ENCODE results near the gene GRAMD1B.

Gene GRAMD1B

GRCh38 chr11:123480290-123480815 lies 50.3 kb downstream of the GRAMD1B start:
- H3K36me3 Mint-ChIP-seq, result peaks cover 10% of the 10 kb centered on the region
- H3K4me1 Mint-ChIP-seq, result peaks cover 40% of the 10 kb centered on the region
- no peaks in the 10 kb centered on the region for H3K27me3 Mint-ChIP-seq
- H3K27ac Mint-ChIP-seq, result no peak overlapping the region
- no peak overlapping the region for H3K4me3 Mint-ChIP-seq
- no peaks in the 10 kb centered on the region for H3K9me3 Mint-ChIP-seq
- CTCF ChIA-PET, result interaction anchor here (0.7 to 9.7 kb wide), 6 partner anchors 10 to 233 kb away, joined by 3 to 232 read pairs (median 6); no protein-coding TSS in a partner anchor
- DNase-seq, result no peak

GRCh38 chr11:123480882-123481281 lies 50.8 kb downstream of the GRAMD1B start:
- Mint-ChIP-seq H3K36me3 (peaks cover 10% of the 10 kb centered on the region), H3K4me3 (no peak overlapping the region), H3K4me1 (peaks cover 40% of the 10 kb centered on the region), H3K27me3 (no peaks in the 10 kb centered on the region), H3K27ac (no peak overlapping the region), H3K9me3 (no peaks in the 10 kb centered on the region)
- CTCF ChIA-PET, result interaction anchor here (1.3 to 9.7 kb wide), 3 partner anchors 74 to 220 kb away, joined by 3 to 232 read pairs (median 4); no protein-coding TSS in a partner anchor
- DNase-seq, result no peak

- Mint-ChIP-seq H3K4me1 (peaks cover 40% of the 10 kb centered on the region), H3K4me3 (no peak overlapping the region), H3K36me3 (peaks cover 10% of the 10 kb centered on the region), H3K9me3 (no peaks in the 10 kb centered on the region), H3K27ac (no peak overlapping the region), H3K27me3 (no peaks in the 10 kb centered on the region)
- DNase-seq, result no peak
- CTCF ChIA-PET, result interaction anchor here (0.6 to 9.7 kb wide), 4 partner anchors 74 to 220 kb away, joined by 3 to 232 read pairs (median 4); no protein-coding TSS in a partner anchor
Measured at GRCh38 chr11:123481640-123482039, 51.6 kb downstream of the GRAMD1B start.

DNA sequence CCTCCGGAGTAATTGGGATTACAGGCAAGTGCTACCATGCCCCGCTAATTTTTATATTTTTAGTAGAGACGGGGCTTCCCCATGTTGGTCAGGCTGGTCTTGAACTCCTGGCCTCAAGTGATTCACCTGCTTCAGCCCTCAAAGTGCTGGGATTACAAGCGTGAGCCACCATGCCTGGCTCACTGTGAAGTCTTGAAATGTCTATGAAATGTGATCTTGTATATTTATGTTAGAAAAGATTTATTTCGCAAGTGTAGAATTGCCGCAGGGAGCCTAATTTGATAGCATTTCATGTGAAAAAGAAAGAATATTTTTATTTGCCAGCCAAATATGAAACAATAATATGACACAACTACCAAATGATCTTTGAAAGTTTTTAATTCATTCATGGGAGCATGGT lies 52.1 kb downstream of the GRAMD1B start:
- no peaks in the 10 kb centered on the region for H3K9me3 Mint-ChIP-seq
- DNase-seq, result no peak
- H3K4me1 Mint-ChIP-seq, result peaks cover 39% of the 10 kb centered on the region

DNA sequence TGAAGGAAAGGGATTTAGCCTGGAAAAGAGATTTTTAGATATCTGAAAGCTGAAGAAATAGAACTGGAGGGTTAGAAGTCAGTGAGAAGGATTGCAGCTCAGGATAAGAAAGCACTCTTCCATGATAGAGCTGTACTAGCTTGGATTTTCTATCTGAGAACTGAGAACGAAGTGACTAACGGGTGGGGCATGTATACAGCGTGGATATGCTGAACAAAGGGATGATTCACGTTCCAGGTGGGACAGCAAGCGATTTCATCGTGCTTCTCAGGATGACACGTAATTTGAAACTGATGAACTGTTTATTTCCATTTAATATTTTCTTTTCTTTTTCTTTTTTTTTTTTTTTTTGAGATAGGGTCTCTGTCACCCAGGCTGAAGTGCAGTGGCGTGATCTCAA lies 53.0 kb downstream of the GRAMD1B start:
- Mint-ChIP-seq H3K4me1 (peaks cover 35% of the 10 kb centered on the region), H3K27ac (no peak overlapping the region), H3K36me3 (peaks cover 10% of the 10 kb centered on the region), H3K9me3 (no peaks in the 10 kb centered on the region), H3K4me3 (no peak overlapping the region), H3K27me3 (no peaks in the 10 kb centered on the region)
- no peak for DNase-seq
- CTCF ChIA-PET, result interaction anchor here (0.6 to 1.2 kb wide), 3 partner anchors 9 to 76 kb away, joined by 3 to 6 read pairs (median 3); no protein-coding TSS in a partner anchor

More for the DNA sequence above, 52.1 kb downstream of the GRAMD1B start:
- no peak overlapping the region for H3K27ac Mint-ChIP-seq
- H3K4me3 Mint-ChIP-seq, result no peak overlapping the region
- no peaks in the 10 kb centered on the region for H3K27me3 Mint-ChIP-seq
- CTCF ChIA-PET, result interaction anchor here (0.6 to 9.7 kb wide), 4 partner anchors 75 to 221 kb away, joined by 3 to 232 read pairs (median 5); no protein-coding TSS in a partner anchor
- H3K36me3 Mint-ChIP-seq, result peaks cover 10% of the 10 kb centered on the region

DNA sequence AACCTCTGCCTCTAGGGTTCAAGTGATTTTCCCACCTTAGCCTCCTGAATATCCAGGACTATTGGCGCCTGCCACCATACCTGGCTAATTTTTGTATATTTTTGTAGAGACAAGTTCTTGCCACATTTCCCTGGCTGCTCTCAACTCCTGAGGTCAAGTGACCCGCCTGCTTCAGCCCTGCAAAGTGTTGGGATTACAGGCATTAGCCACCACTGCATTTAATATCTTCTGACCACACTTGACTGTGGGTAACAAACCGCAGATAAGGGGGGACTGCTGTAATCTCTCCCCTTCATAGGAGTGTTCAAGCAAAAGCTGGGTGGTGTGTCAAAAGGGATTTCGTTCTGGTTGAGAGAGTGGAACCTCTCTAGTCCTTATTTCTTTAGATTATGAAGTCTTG lies 53.4 kb downstream of the GRAMD1B start:
- CTCF ChIA-PET, result interaction anchor here (1.1 to 1.2 kb wide), 2 partner anchors 72 to 76 kb away, joined by 3 to 6 read pairs; no protein-coding TSS in a partner anchor
- DNase-seq, result no peak
- Mint-ChIP-seq H3K27ac (no peak overlapping the region), H3K27me3 (no peaks in the 10 kb centered on the region), H3K4me3 (no peak overlapping the region), H3K4me1 (peaks cover 31% of the 10 kb centered on the region), H3K9me3 (no peaks in the 10 kb centered on the region), H3K36me3 (peaks cover 10% of the 10 kb centered on the region)

DNA sequence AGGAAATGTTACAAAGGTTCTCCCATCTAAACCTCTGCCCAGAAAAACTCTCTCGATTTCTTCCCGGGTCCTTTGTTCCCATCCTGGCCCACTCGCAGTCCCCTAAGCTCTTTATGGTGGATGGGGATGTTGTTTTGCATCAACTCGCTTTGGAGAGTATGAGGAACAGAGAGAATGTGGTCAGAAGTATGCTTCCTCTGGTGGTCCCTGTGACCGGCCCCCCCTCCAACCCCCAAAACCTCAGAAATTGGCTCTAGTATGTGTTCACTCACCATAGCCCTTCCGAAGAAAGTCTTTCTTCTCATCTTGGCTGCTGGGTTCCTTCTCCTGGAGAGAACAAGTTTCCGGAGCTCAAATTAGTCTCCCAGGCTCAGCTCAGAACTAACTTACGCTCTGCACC lies 54.4 kb downstream of the GRAMD1B start:
- no peak for DNase-seq
- peaks cover 10% of the 10 kb centered on the region for H3K36me3 Mint-ChIP-seq
- CTCF ChIA-PET, result interaction anchor here (0.7 to 1.0 kb wide), 6 partner anchors 70 to 237 kb away, joined by 3 to 4 read pairs (median 3); no protein-coding TSS in a partner anchor
- H3K4me3 Mint-ChIP-seq, result no peak overlapping the region
- H3K27ac Mint-ChIP-seq, result no peak overlapping the region
- H3K4me1 Mint-ChIP-seq, result peaks cover 24% of the 10 kb centered on the region
- H3K9me3 Mint-ChIP-seq, result no peaks in the 10 kb centered on the region
- H3K27me3 Mint-ChIP-seq, result no peaks in the 10 kb centered on the region

- H3K4me1 Mint-ChIP-seq, result peaks cover 9% of the 10 kb centered on the region
- no peak for DNase-seq
Measured at GRCh38 chr11:123487157-123487744, 57.2 kb downstream of the GRAMD1B start.

GRCh38 chr11:123490527-123490926 lies 60.5 kb downstream of the GRAMD1B start:
- CTCF ChIA-PET, result interaction anchor here (0.6 to 2.0 kb wide), 4 partner anchors 10 to 436 kb away, joined by 3 to 9 read pairs (median 4); no protein-coding TSS in a partner anchor
- DNase-seq, result no peak
- peaks cover 14% of the 10 kb centered on the region for H3K4me1 Mint-ChIP-seq
- no peaks in the 10 kb centered on the region for H3K36me3 Mint-ChIP-seq
- H3K27me3 Mint-ChIP-seq, result no peaks in the 10 kb centered on the region
- H3K27ac Mint-ChIP-seq, result no peak overlapping the region
- H3K9me3 Mint-ChIP-seq, result no peaks in the 10 kb centered on the region
- no peak overlapping the region for H3K4me3 Mint-ChIP-seq

More at GRCh38 chr11:123487157-123487744, 57.2 kb downstream of the GRAMD1B start:
- Mint-ChIP-seq H3K27ac (no peak overlapping the region), H3K36me3 (peaks cover 5% of the 10 kb centered on the region), H3K4me3 (no peak overlapping the region), H3K9me3 (no peaks in the 10 kb centered on the region), H3K27me3 (no peaks in the 10 kb centered on the region)
- CTCF ChIA-PET, result interaction anchor here (0.8 to 1.2 kb wide), 3 partner anchors 8 to 268 kb away, joined by 3 read pairs; no protein-coding TSS in a partner anchor

DNA sequence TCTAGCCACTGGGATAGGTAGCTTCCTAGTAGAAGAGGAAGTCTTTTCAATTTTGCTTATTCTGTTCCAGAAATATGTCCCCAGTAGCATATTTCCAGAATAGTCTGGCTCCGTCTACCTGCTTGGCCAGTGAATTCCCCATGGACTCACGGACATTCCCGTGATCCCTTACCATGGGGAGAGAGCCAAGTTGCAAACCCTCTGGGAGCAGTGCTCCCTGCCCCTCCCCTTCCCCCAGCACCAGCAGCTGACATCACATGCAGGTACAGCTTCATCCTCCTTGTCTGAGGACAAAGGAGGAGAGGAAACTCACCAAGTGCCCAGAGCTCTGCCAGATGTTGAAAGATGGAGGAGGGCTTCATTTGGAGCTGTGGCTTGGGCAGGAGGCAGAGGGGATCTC lies 61.2 kb downstream of the GRAMD1B start:
- no peak overlapping the region for H3K4me3 Mint-ChIP-seq
- CTCF ChIA-PET, result interaction anchor here (1.3 to 2.0 kb wide), 2 partner anchors 10 to 13 kb away, joined by 6 to 9 read pairs; no protein-coding TSS in a partner anchor
- DNase-seq, result no peak
- no peaks in the 10 kb centered on the region for H3K36me3 Mint-ChIP-seq
- no peak overlapping the region for H3K27ac Mint-ChIP-seq
- peaks cover 14% of the 10 kb centered on the region for H3K4me1 Mint-ChIP-seq
- no peaks in the 10 kb centered on the region for H3K9me3 Mint-ChIP-seq
- H3K27me3 Mint-ChIP-seq, result no peaks in the 10 kb centered on the region

GRCh38 chr11:123493349-123494063 lies 63.4 kb downstream of the GRAMD1B start:
- Mint-ChIP-seq H3K36me3 (no peaks in the 10 kb centered on the region), H3K27ac (no peak overlapping the region), H3K27me3 (no peaks in the 10 kb centered on the region), H3K4me3 (no peak overlapping the region), H3K4me1 (peaks cover 14% of the 10 kb centered on the region), H3K9me3 (no peaks in the 10 kb centered on the region)
- DNase-seq, result no peak
- CTCF ChIA-PET, result interaction anchor here (0.8 to 1.4 kb wide), 4 partner anchors 16 to 86 kb away, joined by 3 to 5 read pairs (median 4); no protein-coding TSS in a partner anchor

DNA sequence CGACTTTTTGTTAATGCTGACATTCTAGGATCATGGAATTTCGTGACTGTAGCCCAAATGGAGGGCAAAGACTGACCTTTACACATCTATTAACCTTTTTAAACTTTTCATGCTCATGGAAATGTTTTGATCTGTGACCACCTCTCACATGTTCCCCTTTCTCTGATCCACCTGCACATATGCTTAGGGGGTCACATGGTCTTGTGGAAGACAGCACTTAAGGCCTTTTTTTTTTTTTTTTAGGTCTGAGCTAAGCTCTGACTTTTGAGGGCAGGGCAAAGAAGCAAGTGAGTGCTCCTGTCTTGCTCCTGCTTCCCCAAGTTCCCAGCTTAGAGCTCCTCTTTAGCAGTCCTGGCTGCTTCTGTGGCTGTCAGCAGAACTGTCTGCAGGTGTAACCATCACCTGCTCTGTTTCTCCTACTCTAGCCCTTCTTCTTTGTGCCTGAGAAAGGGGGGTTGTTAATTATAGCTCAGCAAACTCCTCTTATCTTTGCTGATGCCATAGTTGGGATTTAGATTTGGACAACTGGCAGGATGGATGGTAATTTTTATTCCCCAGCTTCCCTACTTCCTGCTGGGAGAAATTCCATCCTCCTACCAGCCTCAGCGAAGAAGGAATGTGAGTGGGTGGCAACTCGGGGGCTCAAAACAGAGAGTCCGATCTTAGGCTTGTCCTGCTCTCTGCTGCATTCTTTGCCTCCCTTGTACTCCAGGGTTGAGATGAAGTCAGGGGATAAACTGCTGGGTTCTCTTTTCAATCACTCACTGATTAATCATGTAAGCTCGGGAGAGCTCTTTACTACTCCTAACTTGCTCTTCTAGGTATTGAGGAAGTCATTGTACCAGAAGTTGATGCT lies 64.4 kb downstream of the GRAMD1B start:
- H3K4me3 Mint-ChIP-seq, result no peak overlapping the region
- H3K4me1 Mint-ChIP-seq, result peaks cover 14% of the 10 kb centered on the region
- H3K36me3 Mint-ChIP-seq, result no peaks in the 10 kb centered on the region
- no peak for DNase-seq
- no peaks in the 10 kb centered on the region for H3K9me3 Mint-ChIP-seq
- no peak overlapping the region for H3K27ac Mint-ChIP-seq
- no peaks in the 10 kb centered on the region for H3K27me3 Mint-ChIP-seq
- CTCF ChIA-PET, result interaction anchor here (0.9 to 1.4 kb wide), 2 partner anchors 25 kb away, joined by 3 to 4 read pairs; no protein-coding TSS in a partner anchor

DNA sequence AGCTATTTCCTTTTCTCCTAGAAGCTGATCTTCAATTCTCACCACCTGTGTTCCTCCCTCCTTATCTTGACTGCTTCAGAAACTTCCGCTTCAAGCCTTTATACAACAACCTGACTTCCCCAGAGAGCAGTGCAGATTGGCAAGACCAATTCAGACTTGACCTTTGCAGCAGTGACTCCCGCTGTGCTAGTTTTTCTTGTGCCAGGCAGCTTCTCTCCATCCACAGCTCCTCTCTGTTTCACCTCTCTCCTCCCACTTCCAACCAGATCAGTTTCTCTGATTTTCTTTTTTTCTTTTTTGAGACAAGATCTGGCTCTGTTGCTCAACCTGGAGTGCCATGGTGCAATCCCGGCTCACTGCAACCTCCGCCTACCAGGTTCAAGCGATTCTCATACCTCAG lies 74.3 kb downstream of the GRAMD1B start:
- CTCF ChIA-PET, result interaction anchor here (0.7 to 2.7 kb wide), 5 partner anchors 8 to 97 kb away, joined by 3 to 8 read pairs (median 4); no protein-coding TSS in a partner anchor

More for the DNA sequence above, 74.3 kb downstream of the GRAMD1B start:
- H3K4me1 Mint-ChIP-seq, result peaks cover 32% of the 10 kb centered on the region
- H3K4me3 Mint-ChIP-seq, result no peak overlapping the region
- H3K27me3 Mint-ChIP-seq, result no peaks in the 10 kb centered on the region
- DNase-seq, result no peak
- H3K9me3 Mint-ChIP-seq, result no peaks in the 10 kb centered on the region
- H3K36me3 Mint-ChIP-seq, result peaks cover 2% of the 10 kb centered on the region
- peak overlapping the region; percentile 53 for H3K27ac Mint-ChIP-seq

Data from activated naive CD4-positive, alpha-beta T cell treated with anti-CD3 and anti-CD28 coated beads, Interleukin-2, amount 10 ng/mL, durations not matched to agents 7 days and 5 days (primary cell).